ENCODE results near the gene SPATA2L. TPM values are rescaled to one million over a fixed set of nuclear protein-coding genes. Genes with fewer than 3 reads are reported as not detected.

The SPATA2L gene
- total and polyA plus RNA-seq, 2 of the 8 experiments (the other 6 are each of a cell fraction or from before 2014, with no cell fraction given) = 9.3 to 12.5 TPM

DNA sequence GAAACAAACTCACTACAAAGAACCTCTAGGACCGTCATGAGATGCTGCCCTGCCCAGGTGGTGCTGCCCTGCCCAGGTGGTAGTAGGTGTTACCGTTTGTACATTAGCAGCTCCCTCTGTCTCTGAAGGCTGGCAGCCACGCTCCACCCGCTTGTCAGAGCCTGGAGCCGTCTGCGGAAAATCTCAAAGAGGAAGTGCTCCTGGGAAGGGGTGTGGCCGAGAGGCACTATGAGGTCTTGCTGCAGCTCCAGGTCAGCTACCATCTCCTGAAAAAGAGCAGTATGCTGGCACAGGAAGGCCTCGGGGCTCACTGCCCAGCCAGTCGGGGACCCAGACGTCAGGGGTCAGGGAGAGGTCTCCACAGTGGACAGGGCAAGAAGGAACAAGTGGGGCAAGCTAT is 48.1 kb upstream of the SPATA2L start:
- H3K36me3 ChIP-seq (ENCODE audit: control insufficient read depth in 2 of 4, insufficient read depth in 4 of 4, low read length in 3 of 4) = peaks cover 13 to 50% (median 43%) of the 10 kb centered on the region in 4 experiments
- H3K56ac ChIP-seq (replicated peaks; ENCODE audit: insufficient read length, low read depth, low read length) = no peak overlapping the region
- WGBS, 2 experiments (ENCODE audit: extremely low coverage in 1 of 2, insufficient coverage in 1 of 2, insufficient read length in 1 of 2, insufficient replicate concordance in 2 of 2, low coverage in 1 of 2, low lambda C conversion rate in 2 of 2, missing lambda C conversion rate in 1 of 2) = 92% methylated on average over 10 of the region's 10 CpGs; no CpG with 5 or more reads in 1 of the 2 experiments
- H2BK5ac ChIP-seq (ENCODE audit: low read depth, low read length) = no peak overlapping the region
- ChIA-PET POLR2A (ENCODE audit: partially characterized antibody) (interaction anchor here (1.6 to 2.4 kb wide), 2 partner anchors 9 to 50 kb away, joined by 4 to 16 read pairs; no protein-coding TSS in a partner anchor), CTCF (ENCODE audit: partially characterized antibody) (interaction anchor here (0.6 to 2.7 kb wide), 4 partner anchors 10 to 111 kb away, joined by 3 to 6 read pairs (median 5); no protein-coding TSS in a partner anchor)
- H4K91ac ChIP-seq (replicated peaks; ENCODE audit: insufficient read length, low read length) = no peak overlapping the region
- H3K4ac ChIP-seq (replicated peaks; ENCODE audit: insufficient read length, low read depth, low read length) = no peak overlapping the region
- no peak overlapping the region for H3K18ac ChIP-seq (ENCODE audit: extremely low read depth, low read length)
- H2BK20ac ChIP-seq (ENCODE audit: low read length) = no peak overlapping the region
- H3K14ac ChIP-seq (ENCODE audit: insufficient read length) = no peak overlapping the region
- H3K9ac ChIP-seq (replicated peaks in 1 of 4; ENCODE audit: extremely low read depth in 1 of 4, low read depth in 3 of 4, low read length in 3 of 4) = no peak overlapping the region
- no peak overlapping the region for H4K5ac ChIP-seq (ENCODE audit: insufficient read length, low read depth, low read length)
- H2BK12ac ChIP-seq (ENCODE audit: low read depth, low read length) = no peak overlapping the region
- no peaks in the 10 kb centered on the region for H3K79me2 ChIP-seq (ENCODE audit: control insufficient read depth in 1 of 2, insufficient read depth in 2 of 2, low read length in 2 of 2)
- H3K23me2 ChIP-seq (ENCODE audit: low read depth, low read length) = no peaks in the 10 kb centered on the region
- H3K27ac ChIP-seq (ENCODE audit: low read depth, low read length) = no peak overlapping the region
- no peak overlapping the region for H3K4me2 ChIP-seq (ENCODE audit: insufficient read depth in 1 of 2, low read depth in 2 of 2, low read length in 2 of 2)
- no peak overlapping the region for H3K23ac ChIP-seq (ENCODE audit: insufficient read length)
- no peaks in the 10 kb centered on the region for H3K27me3 ChIP-seq (replicated peaks in 1 of 4; ENCODE audit: control insufficient read depth in 3 of 4, extremely low read depth in 1 of 4, insufficient read depth in 3 of 4, low read length in 3 of 4)
- H3K79me1 ChIP-seq (ENCODE audit: low read depth, low read length) = no peaks in the 10 kb centered on the region
- no peak overlapping the region for H2BK15ac ChIP-seq (ENCODE audit: low read length)
- H3K4me1 ChIP-seq (replicated peaks in 1 of 4; ENCODE audit: control insufficient read depth in 3 of 4, insufficient read depth in 4 of 4, low read length in 3 of 4) = no peaks in the 10 kb centered on the region
- FAIRE-seq (no peak), DNase-seq (ENCODE audit: low read depth in 1 of 2, low spot score in 2 of 2) (no peak)
- H3K4me3 ChIP-seq (ENCODE audit: extremely low read depth in 1 of 4, insufficient read depth in 2 of 4, low read depth in 3 of 4, low read length in 4 of 4) = no peak overlapping the region
- no peak overlapping the region for H4K8ac ChIP-seq (ENCODE audit: extremely low read depth, insufficient read depth, low read length)
- peaks cover 0 to 3% of the 10 kb centered on the region in 2 experiments for H4K20me1 ChIP-seq (replicated peaks in 1 of 2; ENCODE audit: control insufficient read depth in 1 of 2, insufficient read depth in 2 of 2, low read length in 2 of 2)
- no peak overlapping the region for H2AFZ ChIP-seq (ENCODE audit: low read length)
- H2BK120ac ChIP-seq (replicated peaks; ENCODE audit: low read depth, low read length) = no peak overlapping the region
- no peak overlapping the region for H2AK5ac ChIP-seq (ENCODE audit: low read depth, low read length)
- H3K9me3 ChIP-seq (ENCODE audit: insufficient read depth in 2 of 2, low read depth in 1 of 2, low read length in 1 of 2) = no peaks in the 10 kb centered on the region
- TF ChIP-seq HDAC6 (IDR thresholded peaks at IDR 0.05; ENCODE audit: low read depth, low read length) = no peak
- TF ChIP-seq BRCA1 (IDR thresholded peaks at IDR 0.05; ENCODE audit: low read depth, low read length) = no peak
- TF ChIP-seq ZNF274 (IDR thresholded peaks at IDR 0.05; ENCODE audit: borderline replicate concordance, extremely low read depth, low read length) = no peak
- no peak for TF ChIP-seq POU5F1 (IDR thresholded peaks at IDR 0.05; ENCODE audit: low read depth, low read length)

All from H1 (cell line).